GM18508 (cell line): Measurements from ENCODE around the gene SLC35F1.
"Not testable (repeated sequence)": the region's sequence is repeated elsewhere in the genome, so short reads cannot be mapped to it uniquely, and the experiment has no call there.

ENCODE experiments used
- ATAC-seq: cut with Tn5 transposase; IDR thresholded peaks from one replicate; pipeline ENCODE4 v1.9.1; 2021; ENCODE audit warnings: moderate number of reproducible peaks; ENCODE audit not compliant: insufficient read depth, unreplicated experiment

Gene SLC35F1

DNA sequence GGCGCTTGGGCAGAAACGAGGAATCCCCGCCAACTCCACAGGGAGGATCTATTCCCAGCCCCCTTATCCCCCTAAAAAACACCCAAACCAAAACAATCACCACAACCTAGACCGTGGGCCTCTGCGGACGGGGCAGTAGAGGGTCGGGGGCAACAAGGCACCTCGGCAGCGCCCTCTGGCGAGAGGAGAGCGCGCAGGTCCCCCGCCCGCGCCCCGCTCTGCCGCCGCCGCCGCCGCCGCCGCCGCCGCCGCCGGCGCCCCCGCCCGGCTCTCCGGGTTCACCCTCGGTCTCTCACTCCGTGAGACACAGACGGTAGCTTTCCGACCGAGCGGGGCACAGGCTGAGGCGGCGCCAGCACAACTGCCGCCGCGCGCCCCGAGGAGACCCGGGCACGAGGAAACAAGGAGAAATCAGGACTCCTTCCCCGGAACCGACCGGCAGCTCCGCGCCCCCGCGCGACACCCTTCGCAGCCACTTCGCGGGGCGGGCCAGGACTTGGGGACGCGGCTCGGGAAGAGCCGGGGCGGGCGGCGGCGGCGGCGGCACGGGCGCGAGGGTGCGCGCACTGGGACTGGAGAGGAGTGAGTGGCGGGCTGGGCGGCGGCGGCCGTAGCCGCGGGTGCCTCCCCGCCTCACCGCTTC, at the start of gene SLC35F1:
Gene SLC35F1, plus strand, starts transcription at position 307 of the 643 bp plus-strand sequence.
- ATAC-seq, result peak; percentile 39

DNA sequence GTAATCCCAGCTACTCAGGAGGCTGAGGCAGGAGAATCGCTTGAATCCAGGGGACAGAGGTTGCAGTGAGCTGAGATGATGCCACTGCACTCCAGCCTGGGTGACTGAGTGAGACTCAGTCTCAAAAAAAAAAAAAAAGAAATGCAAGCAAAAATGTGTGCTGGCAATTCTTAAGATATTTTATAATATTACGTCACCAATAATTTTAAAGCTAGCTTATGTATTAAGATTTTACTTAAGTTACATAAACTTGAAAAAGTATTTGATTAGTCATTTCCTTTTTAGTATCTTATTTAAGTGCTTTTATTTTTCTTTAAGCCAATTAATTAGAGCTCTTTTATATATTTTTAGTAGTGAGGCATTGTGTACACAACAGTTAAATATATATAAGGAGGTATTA, 48.5 kb upstream of the SLC35F1 start:
- not testable (repeated sequence) for ATAC-seq

DNA sequence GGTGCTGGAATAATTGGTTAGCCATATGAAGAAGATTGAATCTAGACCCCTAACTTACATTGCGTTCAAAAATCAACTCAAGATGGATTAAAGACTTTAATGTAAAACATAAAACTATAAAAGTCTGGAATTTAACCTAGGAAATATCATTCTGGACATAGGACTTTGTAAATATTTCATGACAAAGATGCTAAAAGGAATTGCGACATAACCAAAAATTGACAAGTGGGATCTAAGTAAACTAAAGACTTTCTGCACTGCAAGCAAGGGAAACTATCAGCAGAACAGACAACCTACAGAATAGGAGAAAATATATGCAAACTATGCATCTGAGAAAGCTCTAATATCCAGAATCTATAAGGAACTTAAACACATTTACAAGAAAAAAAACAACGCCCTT, 45.5 kb upstream of the SLC35F1 start:
- ATAC-seq, result no peak

DNA sequence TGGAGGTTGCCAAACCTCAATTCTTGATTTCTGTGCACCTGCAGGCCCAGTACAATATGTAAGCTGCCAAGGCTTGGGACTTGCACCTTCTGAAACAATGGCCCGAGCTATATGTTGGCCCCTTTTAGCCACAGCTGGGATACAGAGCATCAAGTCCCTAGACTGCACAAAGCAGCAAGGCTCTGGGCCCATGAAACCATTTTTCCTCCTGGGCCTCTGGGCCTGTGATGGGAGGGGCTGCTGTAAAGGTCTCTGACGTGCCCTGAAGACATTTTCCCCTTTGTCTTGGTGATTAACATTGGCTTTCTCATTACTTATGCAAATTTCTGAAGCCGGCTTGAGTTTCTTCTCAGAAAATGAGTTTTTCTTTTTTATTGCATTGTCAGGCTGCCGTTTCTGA, 40.5 kb upstream of the SLC35F1 start:
- no peak for ATAC-seq

DNA sequence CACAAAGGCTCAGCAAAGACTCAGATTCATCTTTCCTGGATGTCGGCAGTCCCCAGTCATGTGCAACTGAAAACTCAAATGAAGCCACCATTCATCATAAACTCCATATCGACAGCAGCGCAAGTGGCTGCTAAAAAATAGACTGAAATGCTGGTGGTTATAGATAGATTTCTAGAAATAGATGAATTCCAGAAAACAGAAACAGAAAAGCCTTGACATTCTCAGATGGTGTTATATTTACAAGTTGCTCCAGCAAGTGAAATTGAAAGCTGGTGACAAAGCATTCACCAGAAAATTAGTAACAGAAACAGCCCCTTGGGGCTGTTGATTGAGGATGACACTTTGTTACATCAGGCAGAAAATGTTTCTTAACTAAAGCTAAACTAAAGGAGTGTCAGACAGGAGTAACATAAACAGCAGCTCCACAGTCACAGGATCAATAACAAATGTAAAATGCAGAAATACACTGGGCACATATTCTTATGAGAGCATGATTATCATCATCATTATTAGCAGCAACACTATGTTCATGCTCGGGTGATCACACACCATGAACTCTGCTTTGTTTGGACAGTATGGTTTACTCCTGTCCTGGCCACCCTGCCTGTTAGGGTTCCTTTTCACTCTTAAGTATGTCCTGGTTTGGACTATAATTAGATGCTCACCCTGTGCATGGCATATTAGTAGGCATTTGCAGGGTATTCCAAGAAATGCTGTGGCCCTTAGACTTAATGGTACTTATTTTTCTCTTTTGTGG, 36.4 kb upstream of the SLC35F1 start:
- peak; percentile 67 for ATAC-seq

DNA sequence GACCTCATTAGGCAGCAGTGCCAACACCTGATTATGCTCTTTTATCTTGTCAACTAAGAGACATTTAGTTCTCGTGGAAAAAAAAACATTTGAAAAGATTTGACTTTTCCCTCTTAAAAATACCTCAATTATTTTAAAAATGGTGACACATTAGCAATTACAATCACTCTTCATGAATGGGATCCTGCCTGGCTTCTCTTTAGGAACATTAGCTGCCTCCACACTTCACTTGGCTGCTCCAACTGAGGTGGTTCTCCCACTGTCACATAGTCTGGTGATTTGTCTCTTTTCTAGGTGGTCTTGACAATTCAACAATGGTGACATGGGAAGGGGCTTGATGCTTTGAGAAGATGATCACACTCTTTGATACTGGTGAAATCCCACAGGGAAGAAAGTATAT, 26.2 kb upstream of the SLC35F1 start:
- no peak for ATAC-seq

DNA sequence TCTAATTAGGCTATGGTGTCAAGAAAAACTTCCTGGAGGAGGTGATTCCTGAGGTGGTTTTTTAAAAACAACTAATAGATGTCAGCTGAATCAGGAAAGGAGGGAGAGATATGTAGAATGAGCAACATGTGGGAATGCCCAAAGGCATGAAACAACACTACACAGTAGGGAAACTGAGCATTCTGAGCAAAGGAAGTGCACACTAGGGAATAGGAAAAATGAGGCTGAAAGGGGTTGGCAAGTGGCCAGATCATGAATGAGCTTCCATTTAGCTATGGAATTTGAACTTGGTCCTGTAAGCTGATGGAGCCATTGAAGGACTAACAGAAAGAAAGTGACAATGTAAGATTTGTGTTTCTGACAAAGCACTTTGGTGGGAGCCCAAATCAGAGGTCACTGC, 16.9 kb upstream of the SLC35F1 start:
- no peak for ATAC-seq

DNA sequence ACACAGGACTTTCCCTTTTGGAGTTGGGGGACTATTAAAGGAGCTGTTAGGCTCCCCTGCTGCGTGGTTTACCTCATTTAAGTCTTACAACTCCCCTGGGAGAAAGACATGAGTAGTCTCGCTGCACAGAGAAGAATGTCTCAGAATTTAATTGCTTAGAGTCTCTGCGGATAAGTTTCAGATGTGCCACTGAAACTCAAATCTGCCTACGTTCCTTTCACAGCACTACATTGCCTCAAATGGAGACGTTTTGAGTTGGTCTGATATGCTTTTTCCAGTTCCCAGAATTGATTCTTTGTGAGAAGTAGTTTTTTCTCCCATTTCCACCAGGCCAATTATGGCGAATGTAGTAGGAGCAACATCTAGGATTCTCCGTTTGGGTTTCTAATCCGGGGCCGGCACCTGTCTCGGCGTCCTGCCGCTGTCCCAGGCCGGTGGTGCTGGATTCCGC, 532 bp upstream of the SLC35F1 start:
- ATAC-seq, result peak; percentile 7

DNA sequence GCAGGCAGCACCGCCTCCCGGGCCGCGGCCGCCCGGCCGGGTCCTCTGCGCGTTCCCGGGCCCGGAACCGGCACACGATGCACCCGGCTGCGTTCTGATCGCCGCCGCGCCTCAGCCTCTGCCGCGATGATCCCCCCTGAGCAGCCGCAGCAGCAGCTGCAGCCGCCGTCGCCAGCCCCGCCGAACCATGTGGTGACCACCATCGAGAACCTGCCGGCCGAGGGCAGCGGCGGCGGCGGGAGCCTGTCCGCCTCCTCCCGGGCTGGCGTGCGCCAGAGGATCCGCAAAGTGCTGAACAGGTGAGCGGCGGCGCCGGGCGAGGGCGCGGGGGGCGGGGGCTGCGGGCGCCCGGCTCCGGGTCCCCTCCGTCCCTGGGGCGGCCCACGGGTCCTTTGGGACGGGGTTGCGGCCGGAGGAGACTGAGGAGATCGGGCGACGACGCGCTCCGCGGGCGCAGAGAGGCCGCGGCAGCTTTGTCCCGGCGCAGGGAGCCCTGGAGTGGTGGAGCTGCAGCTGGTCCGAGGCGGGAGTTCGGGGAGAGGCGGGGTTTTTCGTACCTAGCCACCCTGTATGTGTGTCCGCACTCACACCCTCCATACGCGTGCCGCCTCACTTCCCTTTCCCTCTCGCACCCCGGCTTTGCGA, 659 bp downstream of the SLC35F1 start:
- ATAC-seq, result no peak

DNA sequence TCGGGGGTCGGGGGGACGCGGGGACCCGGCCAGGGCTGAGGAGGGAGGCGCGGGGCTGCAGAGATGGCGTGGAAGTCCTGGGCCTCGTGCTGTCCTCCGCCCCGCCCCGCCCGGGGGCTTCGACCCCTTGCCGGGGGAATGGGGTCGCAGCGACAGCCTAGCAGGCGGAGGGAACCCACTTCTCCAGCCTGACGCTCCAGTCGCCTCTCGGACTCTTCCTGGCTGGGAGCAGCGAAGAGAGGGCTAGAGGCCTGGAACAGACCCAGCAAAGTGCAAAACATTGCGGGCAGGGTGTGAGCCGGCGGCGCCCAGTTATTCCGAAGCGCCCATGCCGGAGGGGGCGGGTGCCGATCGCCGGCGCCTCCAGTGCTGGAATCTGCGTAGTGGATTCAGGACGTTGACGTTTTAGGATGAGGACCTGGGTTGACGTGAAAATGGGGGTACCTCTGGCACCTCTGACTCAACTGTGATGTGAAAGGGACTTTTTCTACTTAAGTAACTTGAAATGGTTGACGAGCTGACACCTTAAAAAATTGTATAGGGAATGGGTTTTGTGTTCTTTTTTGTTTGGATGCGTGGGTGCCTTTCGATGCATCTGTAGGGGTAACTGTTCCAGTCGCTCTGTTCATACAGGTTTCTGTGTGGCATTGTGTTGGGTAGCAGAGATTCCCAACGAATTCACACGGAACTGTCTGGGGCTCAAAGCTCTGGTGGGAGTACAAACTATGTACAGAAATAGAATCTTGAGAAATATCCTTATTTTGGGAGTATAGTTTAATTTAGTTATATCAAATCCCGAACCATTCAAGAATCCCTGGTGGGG, 1.4 kb downstream of the SLC35F1 start:
- no peak for ATAC-seq

DNA sequence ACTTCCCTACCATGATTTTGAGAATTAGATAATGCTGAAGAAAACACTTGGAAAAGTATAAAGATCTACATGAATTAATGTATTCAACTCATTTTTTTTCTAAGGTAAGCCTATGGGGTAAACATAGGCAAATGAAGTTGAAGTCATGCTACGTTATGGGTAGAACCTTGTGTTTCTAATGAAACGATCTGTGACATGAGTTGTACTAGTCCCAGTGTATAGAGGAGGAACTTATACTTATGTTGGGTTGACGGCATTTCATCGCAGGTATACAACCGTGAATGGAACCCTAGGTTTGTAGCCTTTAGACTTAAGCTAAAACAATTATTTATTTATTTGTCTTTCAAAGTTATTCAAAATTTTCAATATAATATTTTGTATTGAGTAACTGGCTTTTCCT, 2.6 kb downstream of the SLC35F1 start:
- ATAC-seq, result no peak

DNA sequence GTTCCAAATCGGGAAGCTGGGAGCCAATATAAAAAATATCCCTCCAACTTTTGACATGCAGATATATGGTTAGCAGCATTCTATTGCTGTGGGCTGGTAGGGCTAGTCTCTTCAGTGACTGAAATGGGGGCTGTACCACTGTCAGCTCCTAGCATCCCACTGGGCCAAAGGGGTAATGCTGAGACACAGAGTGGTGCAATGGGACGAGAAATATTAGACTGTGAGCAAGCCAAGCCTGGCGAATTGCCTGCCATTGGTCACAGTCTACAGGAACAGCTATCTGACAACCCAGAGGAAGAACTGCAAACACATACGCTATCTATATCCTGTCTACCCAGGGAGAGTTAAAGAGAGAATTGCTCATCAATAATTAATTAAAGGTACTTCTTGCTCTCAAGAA, 3.5 kb downstream of the SLC35F1 start:
- no peak for ATAC-seq

DNA sequence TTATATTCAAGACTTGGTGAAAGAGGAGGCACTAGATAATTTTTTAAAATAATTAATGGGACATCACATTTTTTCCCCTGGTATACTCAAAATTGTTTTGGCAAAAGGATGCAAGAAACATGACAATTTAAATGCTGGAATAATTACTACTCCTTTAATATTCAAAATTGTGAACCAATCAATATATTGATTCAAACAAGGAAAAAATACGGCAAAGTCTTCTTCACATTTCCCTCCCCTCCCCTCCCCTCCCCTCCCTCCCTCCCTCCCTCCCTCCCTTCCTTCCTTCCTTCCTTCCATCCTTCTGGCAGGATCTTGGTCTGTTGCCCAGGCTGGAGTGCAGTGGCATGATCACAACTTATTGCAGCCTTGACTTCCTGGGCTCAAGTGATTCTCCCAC, 4.1 kb downstream of the SLC35F1 start:
- no peak for ATAC-seq

DNA sequence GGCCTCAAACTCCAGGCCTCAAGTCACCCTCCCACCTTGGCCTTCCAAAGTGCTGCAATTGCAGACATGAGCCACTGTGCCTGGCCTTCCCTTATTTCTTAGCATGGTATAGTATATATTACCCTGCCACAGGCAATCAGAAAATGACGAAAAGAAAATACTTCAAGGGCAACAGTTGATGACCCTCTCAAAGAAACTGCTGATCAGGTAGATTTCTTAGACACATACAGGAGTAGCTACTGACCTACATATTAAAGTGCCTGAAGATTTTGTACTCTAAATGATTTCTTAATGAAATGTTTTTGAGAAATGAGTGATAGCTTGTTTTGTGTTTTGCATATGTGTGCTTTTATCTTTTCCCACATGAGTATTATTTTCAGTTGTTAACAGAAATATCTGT, 4.6 kb downstream of the SLC35F1 start:
- no peak for ATAC-seq

DNA sequence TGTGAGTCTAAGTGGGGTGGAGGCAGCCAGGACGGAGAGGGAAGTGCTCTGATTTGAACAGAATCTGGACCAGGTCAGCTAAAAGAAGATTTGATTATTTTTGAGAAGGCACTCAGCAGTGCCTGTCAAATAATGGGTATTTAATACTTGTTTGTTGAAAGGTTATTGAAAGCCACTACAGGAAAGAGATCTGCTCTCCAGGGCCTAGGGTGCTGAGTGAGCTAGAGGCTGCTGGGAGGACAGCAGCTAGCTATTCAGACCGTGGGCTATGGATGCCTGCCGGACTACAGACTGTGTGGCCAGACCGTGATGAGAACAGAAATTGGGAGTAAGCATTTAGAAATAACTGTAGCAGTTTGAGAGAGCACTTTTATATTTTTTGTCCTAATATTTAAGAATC, 8.8 kb downstream of the SLC35F1 start:
- ATAC-seq, result no peak

DNA sequence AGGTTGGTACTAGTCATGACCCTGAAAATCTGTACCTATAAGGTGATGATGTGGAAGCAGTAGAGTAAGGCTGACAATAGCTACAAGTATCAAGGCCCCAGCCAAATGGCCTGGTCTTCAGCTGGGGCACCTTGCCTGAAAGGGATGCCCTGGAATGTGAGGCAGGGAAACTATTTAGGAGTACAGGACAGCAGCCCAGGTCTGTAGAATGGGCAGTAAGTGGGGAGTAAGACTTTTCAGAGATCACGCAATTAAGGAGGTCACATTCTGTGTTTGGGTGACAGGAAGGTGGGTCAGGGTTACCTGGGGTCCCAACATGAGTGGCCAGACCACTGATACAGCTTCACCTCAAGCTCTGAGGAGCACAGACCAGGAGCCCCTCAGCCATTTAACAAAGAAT, 9.4 kb downstream of the SLC35F1 start:
- ATAC-seq, result no peak

DNA sequence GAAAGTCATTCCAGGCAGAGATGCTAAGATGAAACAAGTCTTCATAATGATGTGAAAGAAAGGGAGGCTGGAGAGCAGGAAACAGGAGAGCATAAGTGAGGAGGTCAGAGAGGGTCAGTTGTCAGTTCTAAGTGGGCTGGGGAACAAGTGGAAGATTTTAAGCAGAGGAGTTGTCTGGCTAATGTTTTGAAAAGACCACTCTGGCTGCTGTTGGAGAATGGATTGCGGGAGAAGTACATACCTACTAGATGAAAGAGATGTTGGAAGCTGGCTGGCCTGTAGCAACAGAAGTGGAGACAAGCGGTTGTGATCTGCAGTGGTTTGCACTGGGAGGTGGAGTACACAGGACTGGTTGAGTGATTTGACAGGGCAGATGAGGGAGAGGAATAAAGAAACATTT, 10.1 kb downstream of the SLC35F1 start:
- no peak for ATAC-seq

DNA sequence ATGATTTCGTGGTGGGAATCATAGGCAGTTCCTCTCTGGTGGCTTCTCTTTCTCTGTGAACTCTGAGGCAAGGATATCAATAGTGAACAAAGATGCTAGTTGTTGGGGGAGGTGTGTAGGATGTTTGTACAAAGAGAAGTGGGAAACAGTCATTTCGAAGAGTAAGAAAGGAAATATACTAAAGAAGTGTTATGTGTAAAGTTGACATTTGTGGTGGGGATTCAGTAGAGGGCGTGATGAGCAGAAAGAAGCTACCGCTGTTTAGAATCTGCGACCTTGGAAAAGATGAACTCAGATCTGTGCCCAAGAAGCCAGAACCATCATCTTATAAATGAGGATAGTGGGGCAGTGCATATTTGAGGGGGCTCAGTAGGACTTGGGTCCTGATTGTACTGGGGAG, 11.4 kb downstream of the SLC35F1 start:
- no peak for ATAC-seq

DNA sequence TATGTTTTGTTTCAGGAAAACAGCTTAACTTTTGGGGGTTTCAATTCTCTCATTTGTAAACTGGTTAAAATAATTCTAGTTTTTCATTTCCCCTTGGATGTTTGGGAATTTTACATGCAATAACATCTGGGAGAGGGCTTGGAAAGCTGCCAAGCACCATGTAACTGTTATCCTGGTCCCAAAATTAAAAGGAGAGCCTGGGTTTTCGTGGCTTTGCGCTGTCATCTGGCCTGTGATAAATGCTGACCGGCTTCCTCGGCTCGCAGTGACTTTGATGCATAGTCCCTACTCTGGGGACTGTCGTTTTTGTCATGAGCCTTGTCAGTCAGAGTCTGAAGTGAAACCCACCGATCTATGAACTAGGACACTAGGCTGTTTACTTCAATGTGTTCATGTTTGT, 12.2 kb downstream of the SLC35F1 start:
- no peak for ATAC-seq

DNA sequence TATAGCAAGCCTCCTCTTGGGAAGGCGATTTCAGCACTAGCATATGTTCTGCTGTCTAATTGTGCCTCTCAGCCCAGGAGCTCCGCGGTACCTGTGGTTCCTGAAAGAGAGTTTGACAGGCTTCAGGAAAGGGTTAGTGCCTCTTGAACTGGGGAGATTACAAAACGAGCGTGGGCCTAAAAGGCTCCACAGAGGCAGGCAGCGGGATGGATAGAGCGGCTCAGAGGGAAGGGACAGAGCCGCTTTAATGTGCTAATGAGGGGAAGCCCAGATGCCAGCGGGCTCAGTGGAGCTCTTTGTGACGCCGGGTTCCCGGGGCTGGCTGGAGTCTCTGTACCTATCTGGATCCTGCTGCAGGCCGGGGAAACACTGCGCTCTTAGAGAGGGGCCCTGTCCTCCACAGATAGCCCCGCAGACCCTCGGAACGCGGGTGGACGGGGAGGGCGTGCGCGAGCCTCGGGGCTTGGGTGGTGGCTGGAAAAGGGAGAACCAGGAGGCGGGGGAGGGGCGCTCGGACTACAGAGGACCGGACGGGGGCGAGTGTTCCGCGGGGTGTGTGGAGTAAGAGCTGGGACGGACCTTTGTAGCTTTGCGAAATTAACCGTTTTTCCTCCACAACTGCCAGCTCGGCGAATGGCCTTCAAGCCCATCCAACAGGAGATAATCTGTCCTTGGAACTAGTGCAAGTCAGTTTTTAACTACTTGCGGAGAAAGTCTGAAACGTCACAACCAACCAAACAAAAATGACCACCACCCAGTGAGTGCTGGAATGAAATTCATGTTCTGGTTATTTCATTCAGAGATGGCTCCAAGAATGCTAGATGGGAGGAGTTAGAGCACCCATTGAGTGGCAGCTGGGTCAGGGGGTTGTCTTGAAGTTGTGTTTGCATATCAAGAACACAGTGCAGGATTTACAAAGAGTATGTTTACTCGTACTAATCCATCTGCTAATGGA, 13.0 kb downstream of the SLC35F1 start:
- ATAC-seq, result no peak
